ENCODE data around the gene FAM234B.

GRCh38 chr12:13106666-13107065 is 62.5 kb downstream of the FAM234B start:
- TF ChIP-seq L3MBTL2 (conservative IDR thresholded peaks at IDR 0.05) = no peak
- TF ChIP-seq SUZ12 (IDR thresholded peaks at IDR 0.05) = no peak
- TF ChIP-seq ELF4 (IDR thresholded peaks at IDR 0.05) = no peak
- TF ChIP-seq BHLHE40 (IDR thresholded peaks at IDR 0.05; ENCODE audit: borderline replicate concordance) = no peak
- no peak for TF ChIP-seq FOXA1 (IDR thresholded peaks at IDR 0.05)
- TF ChIP-seq SP1 (IDR thresholded peaks at IDR 0.05) = no peak
- no peak for TF ChIP-seq FOXM1 (IDR thresholded peaks at IDR 0.05; ENCODE audit: borderline replicate concordance)
- TF ChIP-seq TARDBP (IDR thresholded peaks at IDR 0.05) = no peak
- no peak for TF ChIP-seq HDGF (IDR thresholded peaks at IDR 0.05; ENCODE audit: borderline replicate concordance)
- TF ChIP-seq FOXK2 (IDR thresholded peaks at IDR 0.05) = no peak
- no peak for TF ChIP-seq NFRKB (IDR thresholded peaks at IDR 0.05)
- no peak for TF ChIP-seq ZNF384 (IDR thresholded peaks at IDR 0.05)

All from HEK293T (cell line).